ENCODE data around the gene RAB25. TPM values are rescaled to one million over a fixed set of nuclear protein-coding genes. Genes with fewer than 3 reads are reported as not detected.
"Not testable (repeated sequence)": the region's sequence is repeated elsewhere in the genome, so short reads cannot be mapped to it uniquely, and the experiment has no call there.

Gene RAB25
- total RNA-seq, 2 experiments from 2014 or later = 0.46 to 0.77 TPM

GRCh38 chr1:156111355-156111962 lies 50.5 kb downstream of the RAB25 start:
- peaks cover 5% of the 10 kb centered on the region for H3K36me3 Mint-ChIP-seq (ENCODE audit: low read depth)
- ChIA-PET POLR2A (interaction anchor here (4.0 to 5.1 kb wide), 2 partner anchors 14 to 15 kb away, joined by 24 to 25 read pairs; no protein-coding TSS in a partner anchor), CTCF (interaction anchor here (0.7 to 29.1 kb wide), 6 partner anchors 9 to 113 kb away, joined by 3 to 929 read pairs (median 4); partner anchors contain the start of gene MEX3A)
- peaks cover 36% of the 10 kb centered on the region for H3K4me1 Mint-ChIP-seq
- H3K27ac Mint-ChIP-seq = peak overlapping the region; percentile 26
- no peak for ATAC-seq
- DNase-seq = no peak
- no peaks in the 10 kb centered on the region for H3K9me3 Mint-ChIP-seq (ENCODE audit: low read depth)
- peaks cover 14% of the 10 kb centered on the region for H3K27me3 Mint-ChIP-seq
- intact Hi-C loops (cut with DNase I, micrococcal nuclease) = no loop called here
- no peak overlapping the region for H3K4me3 Mint-ChIP-seq

- Mint-ChIP-seq H3K36me3 (ENCODE audit: low read depth) (peaks cover 8% of the 10 kb centered on the region), H3K4me1 (peaks cover 29% of the 10 kb centered on the region), H3K27me3 (peaks cover 17% of the 10 kb centered on the region), H3K9me3 (ENCODE audit: low read depth) (no peaks in the 10 kb centered on the region), H3K4me3 (no peak overlapping the region), H3K27ac (no peak overlapping the region)
- ATAC-seq (no peak), DNase-seq (no peak)
- ChIA-PET CTCF (interaction anchor here (0.7 to 29.1 kb wide), 8 partner anchors 10 to 112 kb away, joined by 3 to 929 read pairs (median 4); partner anchors contain the start of gene MEX3A), POLR2A (interaction anchor here (4.0 to 5.1 kb wide), 2 partner anchors 14 to 15 kb away, joined by 24 to 25 read pairs; no protein-coding TSS in a partner anchor)
- intact Hi-C loops (cut with DNase I, micrococcal nuclease) = no loop called here
Observed at GRCh38 chr1:156112276-156113137, 51.5 kb downstream of the RAB25 start.

GRCh38 chr1:156113282-156113950 lies 52.5 kb downstream of the RAB25 start:
- peaks cover 26% of the 10 kb centered on the region for H3K4me1 Mint-ChIP-seq
- H3K9me3 Mint-ChIP-seq (ENCODE audit: low read depth) = no peaks in the 10 kb centered on the region
- no peak for ATAC-seq
- peak overlapping the region; percentile 82 for H3K27ac Mint-ChIP-seq
- intact Hi-C loops (cut with DNase I, micrococcal nuclease) = no loop called here
- DNase-seq = no peak
- H3K27me3 Mint-ChIP-seq = peaks cover 17% of the 10 kb centered on the region
- ChIA-PET POLR2A (interaction anchor here (0.7 to 5.1 kb wide), 5 partner anchors 10 to 979 kb away, joined by 3 to 25 read pairs (median 4); no protein-coding TSS in a partner anchor), CTCF (interaction anchor here (0.7 to 29.1 kb wide), 4 partner anchors 9 to 37 kb away, joined by 3 to 929 read pairs (median 26); partner anchors contain the start of gene MEX3A)
- peak overlapping the region; percentile 93 for H3K4me3 Mint-ChIP-seq
- H3K36me3 Mint-ChIP-seq (ENCODE audit: low read depth) = peaks cover 11% of the 10 kb centered on the region

- Mint-ChIP-seq H3K4me1 (peaks cover 26% of the 10 kb centered on the region), H3K9me3 (ENCODE audit: low read depth) (no peaks in the 10 kb centered on the region), H3K4me3 (peak within 1 kb of the TSS; percentile 93), H3K27ac (peak within 1 kb of the TSS; percentile 83), H3K27me3 (peaks cover 19% of the 10 kb centered on the region), H3K36me3 (ENCODE audit: low read depth) (peaks cover 13% of the 10 kb centered on the region)
- ChIA-PET POLR2A (interaction anchor here (0.7 to 5.1 kb wide), 7 partner anchors 8 to 980 kb away, joined by 3 to 25 read pairs (median 7); no protein-coding TSS in a partner anchor), CTCF (interaction anchor here (0.5 to 29.1 kb wide), 4 partner anchors 14 to 109 kb away, joined by 3 to 929 read pairs (median 26); partner anchors contain the start of gene MEX3A)
- intact Hi-C loops (cut with DNase I, micrococcal nuclease) = loop anchor here (1.0 to 2.0 kb wide), 6 partner anchors 8 to 391 kb away; partner anchors contain the start of gene UBQLN4 (in 1 of the 2)
- ATAC-seq (peak; percentile 91), DNase-seq (peak; percentile 90)
Observed at GRCh38 chr1:156114101-156114918, 53.4 kb downstream of the RAB25 start, which contains the start of gene LMNA. Gene LMNA, plus strand, starts transcription at chr1:156114711. Its CDS starts 208 bp downstream, at chr1:156114919.

GRCh38 chr1:156114919-156115513 lies 54.1 kb downstream of the RAB25 start:
- Mint-ChIP-seq H3K4me3 (peak overlapping the region; percentile 93), H3K27me3 (peaks cover 19% of the 10 kb centered on the region), H3K27ac (peak overlapping the region; percentile 83), H3K36me3 (ENCODE audit: low read depth) (peaks cover 16% of the 10 kb centered on the region), H3K9me3 (ENCODE audit: low read depth) (no peaks in the 10 kb centered on the region), H3K4me1 (peaks cover 28% of the 10 kb centered on the region)
- CTCF ChIA-PET = interaction anchor here (0.5 to 29.1 kb wide), 5 partner anchors 13 to 109 kb away, joined by 3 to 929 read pairs (median 4); partner anchors contain the start of gene MEX3A
- intact Hi-C loops (cut with DNase I, micrococcal nuclease) = loop anchor here (1.0 to 2.0 kb wide), 7 partner anchors 8 to 390 kb away; partner anchors contain the start of gene UBQLN4 (in 1 of the 2)
- ATAC-seq (no peak), DNase-seq (peak; percentile 50)
- POLR2A ChIA-PET = interaction anchor here (1.0 to 5.1 kb wide), 6 partner anchors 8 to 18 kb away, joined by 3 to 25 read pairs (median 8); no protein-coding TSS in a partner anchor

GRCh38 chr1:156115514-156116374 lies 54.8 kb downstream of the RAB25 start:
- CTCF ChIA-PET = interaction anchor here (0.8 to 29.1 kb wide), 4 partner anchors 13 to 49 kb away, joined by 3 to 929 read pairs (median 26); partner anchors contain the start of gene MEX3A
- Mint-ChIP-seq H3K4me1 (peaks cover 35% of the 10 kb centered on the region), H3K9me3 (ENCODE audit: low read depth) (no peaks in the 10 kb centered on the region), H3K4me3 (peak overlapping the region; percentile 93), H3K36me3 (ENCODE audit: low read depth) (peaks cover 21% of the 10 kb centered on the region), H3K27me3 (peaks cover 19% of the 10 kb centered on the region), H3K27ac (peak overlapping the region; percentile 83)
- DNase-seq (no peak), ATAC-seq (no peak)
- intact Hi-C loops (cut with DNase I, micrococcal nuclease) = loop anchor here (1.0 to 2.0 kb wide), 3 partner anchors 8 to 63 kb away; partner anchors contain the start of gene UBQLN4 (in 1 of the 2)
- POLR2A ChIA-PET = interaction anchor here (1.0 to 5.1 kb wide), 7 partner anchors 8 to 18 kb away, joined by 3 to 25 read pairs (median 7); no protein-coding TSS in a partner anchor

GRCh38 chr1:156116731-156117130 lies 55.8 kb downstream of the RAB25 start:
- CTCF ChIA-PET = interaction anchor here (1.5 to 29.1 kb wide), 3 partner anchors 12 to 29 kb away, joined by 3 to 929 read pairs (median 49); partner anchors contain the start of gene MEX3A
- ATAC-seq; H3K9me3 Mint-ChIP-seq (ENCODE audit: low read depth); DNase-seq; H3K27ac Mint-ChIP-seq; intact Hi-C loops (cut with DNase I, micrococcal nuclease): not testable (repeated sequence)
- Mint-ChIP-seq H3K4me3 (peak overlapping the region; percentile 93), H3K36me3 (ENCODE audit: low read depth) (peaks cover 21% of the 10 kb centered on the region), H3K4me1 (peaks cover 35% of the 10 kb centered on the region), H3K27me3 (peaks cover 19% of the 10 kb centered on the region)
- POLR2A ChIA-PET = interaction anchor here (0.7 to 2.1 kb wide), 2 partner anchors 10 to 64 kb away, joined by 3 to 4 read pairs; no protein-coding TSS in a partner anchor

- Mint-ChIP-seq H3K27me3 (peaks cover 17% of the 10 kb centered on the region), H3K4me3 (peak overlapping the region; percentile 93), H3K27ac (no peak overlapping the region), H3K36me3 (ENCODE audit: low read depth) (peaks cover 21% of the 10 kb centered on the region), H3K4me1 (peaks cover 38% of the 10 kb centered on the region), H3K9me3 (ENCODE audit: low read depth) (no peaks in the 10 kb centered on the region)
- POLR2A ChIA-PET = interaction anchor here (0.6 to 2.1 kb wide), 4 partner anchors 10 to 66 kb away, joined by 3 to 7 read pairs (median 4); no protein-coding TSS in a partner anchor
- DNase-seq (no peak), ATAC-seq (no peak)
- CTCF ChIA-PET = interaction anchor here (0.6 to 29.1 kb wide), 4 partner anchors 11 to 128 kb away, joined by 3 to 929 read pairs (median 26); partner anchors contain the start of gene MEX3A
- intact Hi-C loops (cut with DNase I, micrococcal nuclease) = no loop called here
Observed at GRCh38 chr1:156117414-156118176, 56.6 kb downstream of the RAB25 start.

Measured in activated CD4-positive, alpha-beta T cell treated with anti-CD3 and anti-CD28 coated beads for 36 hours (primary cell).